ENCODE measurements around the gene TXNL4B. TPM values are rescaled to one million over a fixed set of nuclear protein-coding genes. Genes with fewer than 3 reads are reported as not detected.

Gene TXNL4B
- total RNA-seq, 1 experiment from 2014 or later, result 9.9 TPM

DNA sequence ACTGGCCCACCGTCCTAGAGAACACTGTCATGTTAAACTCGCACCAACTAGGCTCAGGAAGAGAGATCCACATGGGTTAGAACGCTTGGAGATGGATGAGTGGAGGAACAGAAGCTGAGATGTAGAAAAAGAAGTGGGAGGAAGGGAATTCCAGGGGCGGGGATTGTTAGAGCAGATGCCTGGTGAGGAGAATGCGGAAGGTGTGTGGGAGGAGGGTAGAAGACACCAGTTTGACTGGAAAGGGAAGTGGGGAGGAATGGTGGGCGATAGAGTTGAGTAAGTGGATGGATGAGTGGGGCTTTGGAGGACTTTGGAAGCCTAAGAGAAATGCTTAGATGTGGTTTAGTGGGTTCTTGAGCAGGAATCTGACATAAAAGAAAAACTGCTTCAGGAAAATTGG, 37.6 kb upstream of the TXNL4B start:
- Histone ChIP-seq H3K56ac (ENCODE audit: insufficient read length, low read depth, low read length) (no peak overlapping the region), H3K18ac (ENCODE audit: insufficient read length, low read depth, low read length) (no peak overlapping the region), H2BK5ac (ENCODE audit: insufficient read length, low read length) (no peak overlapping the region), H3K23ac (ENCODE audit: insufficient read length, low read depth, low read length) (no peak overlapping the region), H2BK12ac (ENCODE audit: insufficient read length, low read depth, low read length) (no peak overlapping the region), H4K91ac (ENCODE audit: insufficient read length, low read depth, low read length) (no peak overlapping the region), H3T11ph (ENCODE audit: low read length) (no peak overlapping the region), H3K9ac (ENCODE audit: extremely low read depth, insufficient read length, low read length) (no peak overlapping the region), H4K5ac (ENCODE audit: insufficient read length, low read depth, low read length) (no peak overlapping the region), H2AK5ac (ENCODE audit: insufficient read length, low read length) (no peak overlapping the region), H3K14ac (ENCODE audit: insufficient read depth, low read length) (no peak overlapping the region), H4K8ac (replicated peaks; ENCODE audit: insufficient read length, low read depth, low read length) (no peak overlapping the region), H3K4ac (ENCODE audit: low read depth, low read length) (no peak overlapping the region), H3K23me2 (ENCODE audit: insufficient read length, low read depth, low read length, poor library complexity, severe bottlenecking) (no peaks in the 10 kb centered on the region), H2BK15ac (ENCODE audit: low read depth, low read length) (no peak overlapping the region), H2BK20ac (ENCODE audit: low read depth, low read length, poor library complexity, severe bottlenecking) (no peak overlapping the region), H4K20me1 (ENCODE audit: control insufficient read depth, insufficient read depth, insufficient read length) (no peaks in the 10 kb centered on the region), H2AFZ (ENCODE audit: low read length) (no peak overlapping the region), H3K9me3 (ENCODE audit: control insufficient read depth, low read depth, low read length) (no peaks in the 10 kb centered on the region), H3K4me1 (ENCODE audit: insufficient read depth, low read length) (no peaks in the 10 kb centered on the region), H3K79me2 (ENCODE audit: insufficient read depth, low read length) (no peaks in the 10 kb centered on the region), H2BK120ac (ENCODE audit: low read depth, low read length, poor library complexity, severe bottlenecking) (no peak overlapping the region), H3K27me3 (ENCODE audit: insufficient read depth, low read length) (no peaks in the 10 kb centered on the region), H3K27ac (ENCODE audit: insufficient read length, low read depth, low read length) (no peak overlapping the region), H3K79me1 (ENCODE audit: insufficient read depth, low read depth, low read length, poor library complexity, severe bottlenecking) (no peaks in the 10 kb centered on the region), H3K4me2 (ENCODE audit: insufficient read depth, insufficient read length, low read length) (no peak overlapping the region)
- Mint-ChIP-seq H3K27me3 (ENCODE audit: low read depth) (no peaks in the 10 kb centered on the region; the same call in 1 of the 2 replicates), H3K36me3 (ENCODE audit: insufficient read depth in 1 of 3, low read depth in 3 of 3) (no peaks in the 10 kb centered on the region), H3K9me3 (no peaks in the 10 kb centered on the region), H3K4me3 (no peak overlapping the region), H3K27ac (no peak overlapping the region), H3K4me1 (peaks cover 20 to 22% of the 10 kb centered on the region in 2 experiments)
- TF ChIP-seq, protein P1, sequence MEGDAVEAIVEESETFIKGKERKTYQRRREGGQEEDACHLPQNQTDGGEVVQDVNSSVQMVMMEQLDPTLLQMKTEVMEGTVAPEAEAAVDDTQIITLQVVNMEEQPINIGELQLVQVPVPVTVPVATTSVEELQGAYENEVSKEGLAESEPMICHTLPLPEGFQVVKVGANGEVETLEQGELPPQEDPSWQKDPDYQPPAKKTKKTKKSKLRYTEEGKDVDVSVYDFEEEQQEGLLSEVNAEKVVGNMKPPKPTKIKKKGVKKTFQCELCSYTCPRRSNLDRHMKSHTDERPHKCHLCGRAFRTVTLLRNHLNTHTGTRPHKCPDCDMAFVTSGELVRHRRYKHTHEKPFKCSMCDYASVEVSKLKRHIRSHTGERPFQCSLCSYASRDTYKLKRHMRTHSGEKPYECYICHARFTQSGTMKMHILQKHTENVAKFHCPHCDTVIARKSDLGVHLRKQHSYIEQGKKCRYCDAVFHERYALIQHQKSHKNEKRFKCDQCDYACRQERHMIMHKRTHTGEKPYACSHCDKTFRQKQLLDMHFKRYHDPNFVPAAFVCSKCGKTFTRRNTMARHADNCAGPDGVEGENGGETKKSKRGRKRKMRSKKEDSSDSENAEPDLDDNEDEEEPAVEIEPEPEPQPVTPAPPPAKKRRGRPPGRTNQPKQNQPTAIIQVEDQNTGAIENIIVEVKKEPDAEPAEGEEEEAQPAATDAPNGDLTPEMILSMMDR (conservative IDR thresholded peaks at IDR 0.05), result no peak
- DNase-seq, result no peak
- WGBS (ENCODE audit: extremely low coverage, insufficient read length, low lambda C conversion rate), result 100% methylated on average over 1 of the region's 6 CpGs

Data from H9 (cell line).